Fibroblast of upper back skin (primary cell): ENCODE measurements around the gene TMEM156.

Experiments
- DNase-seq: peaks from one replicate; pipeline ENCODE4 v3.0.0-alpha.2; 2013

TMEM156 gene

DNA sequence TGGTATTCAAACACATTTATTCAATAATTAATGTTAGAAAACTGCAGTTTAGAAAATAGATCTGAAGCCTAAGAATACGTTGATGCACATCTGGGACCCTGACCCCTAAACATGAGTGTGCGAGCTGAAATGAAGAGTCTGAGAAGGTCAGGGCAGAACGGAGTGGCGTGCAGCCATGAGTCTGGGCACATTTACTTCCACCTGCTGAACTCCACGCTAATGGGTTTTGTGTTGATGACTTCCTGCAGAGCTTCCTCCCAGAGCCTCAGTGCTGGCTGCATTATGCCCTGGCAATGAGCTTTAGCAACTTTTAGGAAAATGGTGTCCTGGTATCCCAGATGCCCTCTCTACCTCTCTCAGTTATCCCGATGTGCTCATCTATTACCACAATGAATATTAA, 111.5 kb downstream of the TMEM156 start:
- no peak for DNase-seq

DNA sequence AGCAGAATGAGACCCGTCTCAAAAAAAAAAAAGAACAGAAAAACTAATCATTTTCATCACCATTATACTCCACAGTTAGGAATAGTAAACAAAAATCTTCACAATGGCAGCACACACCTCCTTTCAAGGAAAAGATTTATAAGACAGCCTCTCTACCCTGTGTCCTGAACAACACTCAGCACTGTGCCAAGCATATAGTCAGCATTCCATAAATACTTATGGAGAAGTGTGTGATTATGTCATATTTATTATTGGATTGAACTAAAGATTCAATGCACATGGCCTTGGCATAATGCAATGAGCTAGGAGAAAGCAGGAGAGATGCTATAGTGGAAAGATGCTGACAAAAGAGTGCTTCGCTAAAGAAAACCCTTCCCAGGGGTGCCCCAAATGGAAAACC, 112.0 kb downstream of the TMEM156 start:
- peak; percentile 26 for DNase-seq

DNA sequence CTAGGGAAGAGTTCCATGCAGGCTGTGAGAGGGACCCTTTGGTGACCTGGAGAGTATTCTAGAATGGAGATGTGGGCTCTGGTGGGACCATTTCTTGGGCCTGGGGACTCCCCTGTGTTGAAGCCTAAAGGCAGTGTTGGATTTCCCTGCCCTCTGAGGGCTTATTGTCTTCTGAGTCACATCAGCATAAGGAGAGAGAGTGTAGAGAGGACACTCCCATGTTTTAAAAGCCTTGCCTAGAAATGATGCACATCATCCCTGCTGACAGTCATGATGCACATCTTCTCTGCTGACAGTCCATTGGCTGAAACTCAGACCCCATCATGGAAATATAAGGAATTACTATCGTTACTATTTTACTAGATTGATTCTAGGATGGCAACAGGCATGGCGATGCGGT, 112.7 kb downstream of the TMEM156 start:
- no peak for DNase-seq

DNA sequence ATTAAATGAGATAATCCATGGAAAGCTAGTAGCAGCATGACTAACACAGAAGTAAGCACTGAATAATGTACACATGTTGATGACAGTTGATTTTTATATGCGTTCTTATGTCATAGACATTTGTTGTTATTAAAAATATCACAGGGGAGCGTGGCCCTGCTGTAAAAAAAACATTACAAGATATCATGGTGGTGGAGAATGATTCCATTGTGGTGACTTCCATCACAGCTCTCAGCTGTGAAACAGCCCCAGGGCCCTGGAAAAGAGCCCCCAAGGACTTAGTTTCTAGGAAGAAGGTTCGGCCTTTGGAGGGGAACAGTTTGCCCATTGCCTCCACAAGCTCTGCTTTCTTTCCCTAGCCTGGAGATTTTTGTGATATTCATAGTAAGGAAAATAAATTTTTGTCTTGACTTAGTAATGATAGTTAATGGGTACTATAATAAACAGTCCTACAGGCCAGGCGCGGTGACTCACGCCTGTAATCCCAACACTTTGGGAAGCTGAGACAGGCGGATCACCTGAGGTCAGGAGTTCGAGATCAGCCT, 114.7 kb downstream of the TMEM156 start:
- DNase-seq, result no peak
